GM04503 (cell line): ENCODE measurements around the gene CLIC1.

ENCODE experiments used
- DNase-seq: peaks from one replicate; pipeline ENCODE4 v3.0.0-alpha.2; 2012; ENCODE audit warnings: low read depth

The CLIC1 gene

GRCh38 chr6:31701666-31702404 is 34.5 kb downstream of the CLIC1 start:
- DNase-seq: no peak

DNA sequence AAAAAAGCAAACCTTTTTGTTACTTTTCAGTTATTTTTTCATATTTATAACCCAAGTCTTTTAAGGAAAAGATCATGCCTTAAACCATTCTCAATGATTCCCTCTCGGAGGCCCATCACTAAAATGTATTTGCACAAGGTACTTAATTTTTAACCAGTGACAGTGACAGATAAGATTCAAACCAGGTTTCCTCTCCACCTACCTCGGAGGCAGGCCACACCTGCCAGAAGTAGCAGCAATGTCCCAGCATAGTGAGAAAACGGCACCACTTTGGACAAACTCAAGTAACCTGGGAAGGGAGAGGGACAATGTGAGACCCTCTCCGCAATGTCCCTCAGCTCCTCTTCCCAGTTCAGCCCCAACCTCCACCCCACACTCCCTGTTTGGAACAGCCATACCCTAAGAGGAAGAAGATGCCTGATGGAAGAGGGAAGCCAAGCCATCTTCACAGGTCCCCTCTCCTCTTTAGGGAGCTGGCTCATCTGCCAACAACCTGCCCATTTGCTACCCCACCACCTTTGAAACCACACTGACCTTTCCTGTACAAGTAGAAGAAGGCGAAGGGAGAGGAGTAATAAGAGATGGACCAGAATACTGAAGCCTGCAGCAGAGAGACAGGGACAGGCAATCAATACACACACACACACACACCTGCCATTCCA is 35.5 kb downstream of the CLIC1 start:
- no peak for DNase-seq

- no peak for DNase-seq
Measured at GRCh38 chr6:31697555-31697954, 38.8 kb downstream of the CLIC1 start.

GRCh38 chr6:31693535-31693934 is 42.8 kb downstream of the CLIC1 start:
- DNase-seq: no peak

DNA sequence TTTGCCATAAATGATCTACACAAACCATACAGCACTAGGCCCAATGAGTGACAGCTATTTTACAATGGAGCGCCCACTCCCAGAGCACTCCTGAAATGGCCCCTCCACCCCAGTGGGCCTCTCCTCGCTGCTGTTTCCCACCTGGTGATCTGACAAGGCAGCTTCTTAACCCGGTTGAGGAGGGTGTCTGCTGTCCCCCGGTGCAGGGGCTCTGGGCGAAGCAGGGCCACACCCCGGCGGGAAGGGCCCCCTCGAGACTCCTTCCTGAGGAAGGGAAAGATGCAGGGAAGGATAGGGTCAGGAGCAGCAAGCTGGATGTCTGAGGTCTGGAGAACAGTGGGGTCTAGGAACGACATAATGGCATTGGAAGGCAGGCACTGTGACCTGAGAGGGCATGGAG is 43.4 kb downstream of the CLIC1 start:
- DNase-seq: no peak

DNA sequence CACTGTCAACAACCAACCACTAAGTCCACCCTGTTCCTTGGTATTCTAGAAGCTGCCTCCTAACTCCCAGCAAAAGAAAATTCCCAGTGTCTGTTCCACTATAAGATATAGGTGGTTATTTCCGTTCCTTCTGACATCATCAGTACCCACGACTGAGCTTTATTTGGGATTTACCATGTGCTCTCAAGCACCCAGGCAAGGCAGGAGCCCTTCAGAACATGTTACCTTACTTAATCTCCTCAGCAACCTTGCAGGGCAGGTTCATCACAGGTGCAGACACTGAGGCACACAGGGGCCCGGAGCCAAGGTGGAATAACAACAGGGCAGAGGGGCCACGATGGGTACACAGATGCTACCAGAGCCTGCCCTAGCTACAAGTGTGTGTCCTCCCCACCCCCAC is 44.0 kb downstream of the CLIC1 start:
- DNase-seq: no peak

DNA sequence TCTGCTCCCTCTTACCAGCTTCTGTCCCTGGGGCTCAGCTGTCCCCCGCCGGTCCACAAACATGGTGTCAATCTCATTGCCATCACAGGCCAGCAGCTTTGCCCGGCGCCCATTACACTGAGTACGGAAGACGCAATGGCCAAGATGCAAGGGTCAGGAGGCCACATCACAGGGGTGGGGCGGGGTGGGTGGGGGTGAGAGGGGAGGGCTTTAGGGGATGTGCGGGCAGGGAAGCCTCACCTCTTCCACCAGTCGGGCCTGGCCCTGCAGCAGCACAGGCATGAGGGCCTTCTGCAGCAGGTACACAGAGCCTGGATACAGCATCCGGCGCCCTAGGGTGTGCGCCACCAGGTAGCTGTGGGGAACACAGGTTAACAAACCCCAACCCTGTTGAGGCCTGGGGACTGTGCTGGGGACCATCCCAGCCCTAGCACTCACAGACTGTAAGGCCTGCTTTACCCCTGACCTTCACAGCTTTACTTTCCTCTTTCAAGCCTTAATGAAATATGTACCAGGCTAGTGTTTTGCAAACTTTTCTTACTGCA is 44.7 kb downstream of the CLIC1 start:
- DNase-seq: no peak

DNA sequence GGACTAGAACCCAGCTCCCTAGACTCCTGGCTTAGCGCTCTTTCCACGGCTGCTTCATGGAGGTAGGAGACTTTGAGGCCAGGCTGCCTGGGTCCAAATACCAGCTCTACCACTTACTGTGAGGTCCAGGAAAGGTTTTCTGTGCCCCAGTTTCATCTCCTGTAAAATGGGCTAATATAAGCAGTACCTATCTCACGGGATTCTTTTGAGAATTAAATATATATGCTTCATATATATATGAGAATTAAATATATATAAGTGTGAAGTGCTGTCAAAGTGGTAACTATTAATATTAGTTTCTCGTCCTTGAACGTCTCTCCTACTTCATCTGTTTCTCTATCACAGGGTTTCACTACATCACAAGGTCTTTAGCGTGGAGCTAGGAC is 45.3 kb downstream of the CLIC1 start:
- DNase-seq: no peak

DNA sequence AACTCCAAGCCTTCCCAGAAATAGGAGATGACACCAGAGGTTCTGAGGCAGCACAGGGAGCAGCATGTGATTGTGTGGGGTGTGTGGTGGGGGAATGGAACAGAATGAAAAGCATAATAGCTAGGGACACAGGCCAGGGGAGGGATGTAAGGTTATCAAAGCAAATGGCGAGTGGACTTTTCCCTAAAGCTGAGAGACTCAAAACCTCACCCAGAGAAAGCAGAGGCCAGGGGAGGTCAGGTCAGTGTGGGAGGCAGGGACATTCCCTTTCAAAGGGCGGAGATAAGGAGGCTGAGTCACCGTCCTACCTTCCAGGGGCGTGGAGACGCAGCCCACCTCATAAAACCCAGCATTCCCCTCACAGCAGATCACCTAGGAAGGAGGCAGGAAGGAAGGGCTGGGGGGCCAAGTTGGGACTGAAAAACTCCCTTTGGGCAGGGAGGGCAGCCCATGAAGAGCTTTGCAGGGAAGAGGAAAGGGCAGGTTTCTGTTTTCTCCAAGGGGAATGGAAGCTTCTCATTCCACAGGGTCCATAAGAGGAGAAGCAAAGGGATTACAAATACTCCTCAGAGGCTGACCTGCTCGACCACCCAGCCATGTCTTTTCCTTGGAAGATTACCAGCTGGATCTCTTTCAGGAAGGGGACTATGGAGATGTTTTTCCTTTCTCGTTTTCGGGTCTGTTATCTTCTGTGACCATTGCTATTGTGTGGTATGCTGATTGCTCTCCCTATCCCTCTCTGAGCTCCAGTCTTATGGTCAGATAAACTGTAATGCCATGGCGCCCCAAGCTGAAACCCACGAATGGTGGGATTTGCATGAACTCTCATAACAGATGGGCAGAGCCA is 45.9 kb downstream of the CLIC1 start:
- DNase-seq: no peak

DNA sequence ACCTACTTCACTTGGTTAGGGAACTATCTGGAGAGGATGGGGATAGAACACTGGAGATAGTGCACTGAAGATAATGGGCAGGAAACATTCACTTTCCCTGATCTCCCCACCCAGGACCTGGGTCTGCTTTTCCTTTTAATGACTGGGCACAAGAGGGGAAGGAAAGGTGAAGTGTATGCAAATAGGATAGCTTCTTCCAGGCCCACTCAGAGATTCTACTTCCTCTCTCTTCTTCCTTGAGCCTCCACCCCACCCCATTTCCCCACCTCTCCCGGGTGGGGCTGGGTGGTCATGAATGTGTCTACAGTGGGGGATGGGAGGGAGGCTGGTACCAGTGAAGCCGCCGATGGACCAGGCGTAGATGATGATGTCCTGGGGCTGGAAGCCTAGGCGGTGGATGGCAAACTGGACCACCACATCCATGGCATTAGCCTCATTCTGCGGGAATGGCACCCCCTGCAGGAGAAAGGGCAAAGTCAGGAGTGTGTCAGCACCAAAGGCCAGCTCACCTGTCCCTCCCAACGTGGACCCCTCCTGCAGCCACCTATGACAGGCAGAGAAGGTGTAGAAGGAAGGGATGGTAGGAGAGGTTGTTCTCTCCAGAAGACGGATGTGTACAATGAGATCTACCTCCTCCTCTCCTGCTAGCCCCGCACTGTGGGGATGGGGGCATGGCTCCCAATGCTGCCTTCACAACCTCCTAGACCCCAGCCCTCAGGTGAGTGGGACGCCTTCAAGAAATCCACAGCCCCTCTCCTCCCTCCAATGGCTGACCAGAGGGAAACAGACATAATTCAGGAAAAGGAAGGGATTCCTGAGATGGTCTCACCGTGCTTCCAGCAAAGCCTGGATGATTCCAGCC is 46.9 kb downstream of the CLIC1 start:
- DNase-seq: no peak

- no peak for DNase-seq
Measured at GRCh38 chr6:31687860-31688693, 48.3 kb downstream of the CLIC1 start.

DNA sequence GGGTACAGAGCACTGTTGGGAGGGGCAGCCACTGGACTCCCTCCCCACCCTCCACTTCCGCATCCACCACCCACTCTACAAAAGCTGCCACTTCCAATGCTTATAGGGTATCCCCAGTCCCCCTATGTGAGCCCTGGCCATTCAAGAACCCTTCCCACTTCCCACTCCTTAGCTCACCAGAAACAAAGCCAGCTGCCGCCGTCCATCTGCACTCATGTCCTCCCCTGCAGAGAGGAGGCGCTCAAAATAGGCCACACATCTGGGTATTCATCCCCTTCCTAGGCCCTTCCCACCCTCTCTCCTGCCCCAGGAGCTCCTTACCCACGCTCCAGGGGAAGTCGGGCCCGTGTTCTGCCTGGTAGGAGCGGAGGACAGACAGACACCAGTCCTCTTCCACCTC is 49.0 kb downstream of the CLIC1 start:
- no peak for DNase-seq

DNA sequence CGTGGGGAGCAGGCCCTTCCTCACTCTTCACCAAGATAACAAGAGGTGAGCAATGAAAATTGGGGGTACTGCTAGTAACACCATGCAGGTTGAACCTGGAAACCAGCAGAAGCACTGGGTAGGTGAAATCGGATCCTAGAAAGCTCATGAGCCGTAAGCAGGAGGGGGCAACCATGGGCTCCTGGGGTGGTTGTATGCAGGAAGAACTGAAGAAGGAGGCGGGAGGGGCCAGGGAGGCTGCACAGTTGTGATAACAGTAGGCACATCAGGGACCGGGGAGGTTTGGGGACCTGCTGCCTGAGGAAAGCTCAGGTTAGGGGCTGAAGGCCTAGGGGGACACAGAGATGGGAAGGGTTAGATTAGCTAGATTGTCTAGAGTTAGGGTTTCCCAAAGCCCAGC is 49.8 kb downstream of the CLIC1 start:
- DNase-seq: no peak

DNA sequence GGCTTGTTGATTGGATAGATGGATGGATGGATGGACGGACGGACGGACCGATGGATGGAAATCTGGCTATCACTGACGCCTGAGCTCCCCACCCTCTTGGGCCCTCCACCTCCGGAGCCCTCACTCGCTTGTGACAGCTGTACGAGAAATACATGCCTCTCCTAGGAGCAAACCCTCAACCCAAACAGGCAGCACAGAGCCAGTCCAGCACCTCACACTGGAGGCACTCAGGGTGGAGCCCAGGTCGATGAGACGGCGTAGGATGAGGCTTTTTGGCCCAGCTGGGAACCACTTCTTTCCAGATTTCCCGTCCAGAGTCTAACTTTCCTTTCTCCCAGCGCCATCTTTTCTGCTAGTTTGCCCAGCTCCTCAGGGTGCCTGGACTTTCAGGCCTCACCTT is 52.7 kb downstream of the CLIC1 start:
- no peak for DNase-seq

DNA sequence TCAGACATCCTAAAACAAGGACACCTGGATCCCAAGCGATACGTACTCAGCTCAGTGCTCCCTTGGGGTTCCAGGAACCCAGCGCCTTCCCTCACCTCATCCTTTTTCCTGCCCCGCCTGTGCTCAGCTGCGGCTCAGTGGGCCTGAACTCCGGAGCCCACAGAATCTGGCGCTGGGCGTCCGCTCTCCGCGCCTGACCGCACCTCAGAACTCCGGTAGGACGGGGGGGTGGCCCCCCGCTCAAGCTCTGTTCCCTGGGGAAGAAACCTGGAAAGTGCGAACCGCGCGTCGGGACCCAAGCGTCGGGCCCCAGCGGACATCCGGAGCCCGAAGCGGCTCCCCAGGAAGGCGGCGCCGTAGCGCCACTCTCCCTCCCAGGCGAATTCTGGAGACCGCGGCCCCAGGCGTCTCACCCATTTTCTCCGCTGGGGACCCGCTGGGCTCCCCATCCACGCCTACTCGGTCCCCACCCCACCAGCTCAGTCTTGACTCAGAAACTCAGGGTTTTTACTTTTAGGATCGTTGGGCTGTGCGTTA is 55.1 kb downstream of the CLIC1 start:
- no peak for DNase-seq
